Stimulated activated CD4-positive, alpha-beta T cell treated with anti-CD3 and anti-CD28 coated beads, Interleukin-1b, Interleukin-23, amount 100 ng/mL, for 1 hour (primary cell): ENCODE measurements around the gene DLG2.
"Not testable (repeated sequence)": the region's sequence is repeated elsewhere in the genome, so short reads cannot be mapped to it uniquely, and the experiment has no call there.

Experiments used
- DNase-seq, 2 donors: peaks; one replicate each; pipeline ENCODE4 v3.0.0-alpha.2; 2020; ENCODE audit warnings: low read depth in 2 of 2

Gene DLG2

GRCh38 chr11:83471831-83472727, 2155.1 kb downstream of the DLG2 start:
- DNase-seq = no peak

- no peak for DNase-seq
Observed at GRCh38 chr11:83467837-83468236, 2159.3 kb downstream of the DLG2 start.

DNA sequence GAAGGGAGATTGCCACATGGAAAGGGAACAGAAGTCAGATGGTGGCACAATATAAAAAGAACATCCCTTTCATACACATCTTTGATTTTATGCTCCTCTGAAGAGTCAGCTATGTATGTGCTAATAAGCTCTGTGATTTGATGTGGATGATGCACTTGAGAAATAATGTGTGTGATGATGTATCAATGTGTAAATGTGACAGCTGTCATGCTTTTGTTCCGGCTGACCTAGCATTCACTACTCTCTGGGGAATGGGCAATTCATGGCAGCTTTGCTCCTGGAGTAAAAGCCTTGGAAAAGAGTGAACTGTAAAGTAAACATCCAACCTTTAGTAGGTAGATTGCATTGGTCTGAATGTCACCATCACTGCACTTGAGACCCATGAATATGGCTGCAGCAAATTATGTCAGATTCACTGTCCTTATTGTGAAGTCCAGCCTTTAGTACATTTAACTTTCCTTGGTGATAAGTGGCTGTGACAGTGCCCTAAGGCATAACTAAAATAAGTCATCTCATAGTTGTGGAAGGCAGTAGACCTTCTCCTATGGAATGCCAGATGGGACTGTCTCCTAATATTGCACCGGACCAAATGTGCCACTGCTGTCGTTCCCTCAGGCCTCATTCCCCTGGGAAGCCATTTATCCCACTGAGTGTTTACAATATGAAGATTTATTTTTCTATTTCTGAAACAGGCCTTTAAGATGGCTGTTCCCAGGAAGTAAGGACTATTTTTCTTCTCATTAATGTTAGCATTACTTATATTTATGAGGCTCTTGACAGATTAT, 2162.8 kb downstream of the DLG2 start:
- DNase-seq = no peak

GRCh38 chr11:83459798-83460197, 2167.3 kb downstream of the DLG2 start:
- DNase-seq = no peak

DNA sequence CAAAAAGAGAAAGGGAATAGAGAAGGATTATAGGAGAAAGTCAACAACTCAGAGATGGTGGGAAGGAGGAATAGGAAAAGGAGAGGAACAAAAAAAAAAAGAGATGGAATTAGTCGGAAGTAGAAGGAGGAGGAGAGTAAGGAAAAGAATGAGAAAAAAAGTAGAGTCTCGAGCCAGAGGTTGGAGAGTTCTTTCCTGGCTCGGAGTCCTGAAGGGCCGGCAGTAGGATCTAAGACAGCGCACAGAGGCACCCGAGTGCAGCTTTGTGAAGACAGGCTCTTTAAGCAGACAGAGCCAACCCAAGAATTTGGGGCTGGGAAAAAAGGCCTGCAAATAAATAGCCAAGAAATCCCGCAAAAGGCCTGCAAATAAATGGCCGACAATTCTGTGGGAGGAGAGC, 2170.6 kb downstream of the DLG2 start:
- no peak for DNase-seq

DNA sequence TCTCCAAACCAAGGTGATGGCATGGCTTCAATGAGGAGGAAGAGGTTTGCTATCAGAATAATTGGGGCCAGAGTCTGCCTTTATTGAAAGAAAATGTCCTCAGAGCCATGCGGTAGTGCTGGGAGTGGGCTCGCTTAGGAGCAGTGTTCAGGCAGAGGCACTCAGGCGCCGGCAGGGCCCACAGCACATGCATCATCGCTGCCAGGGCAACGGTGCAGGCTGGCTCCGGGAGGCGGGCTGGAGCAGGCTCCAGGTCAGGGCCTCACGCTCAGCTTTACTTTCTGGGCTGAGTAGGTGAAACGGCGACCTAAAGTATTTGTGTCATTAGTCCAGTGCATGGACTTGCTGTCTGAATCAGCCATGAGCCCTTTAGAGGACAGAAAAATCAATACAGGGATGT, 2171.1 kb downstream of the DLG2 start:
- no peak for DNase-seq

DNA sequence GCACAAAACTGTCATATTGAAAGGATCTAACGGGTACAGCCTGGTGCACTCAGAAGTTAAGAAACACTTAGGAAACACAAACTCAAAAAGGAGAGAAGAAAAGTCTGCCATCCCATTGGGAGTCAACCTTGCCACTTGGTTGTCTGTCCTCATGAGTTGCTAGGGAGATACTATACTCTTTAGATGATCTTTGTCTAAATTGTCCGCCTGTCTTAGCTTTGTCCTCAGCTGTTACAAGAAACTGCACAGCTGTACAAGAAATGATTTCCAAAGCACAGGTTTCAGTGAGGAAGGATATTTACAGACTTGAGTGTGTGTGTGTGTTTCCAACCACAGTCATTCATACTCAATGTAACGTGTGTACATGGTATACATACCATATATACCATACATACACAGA, 2171.8 kb downstream of the DLG2 start:
- no peak for DNase-seq

- DNase-seq = no peak
Observed at GRCh38 chr11:83454674-83455073, 2172.5 kb downstream of the DLG2 start.

DNA sequence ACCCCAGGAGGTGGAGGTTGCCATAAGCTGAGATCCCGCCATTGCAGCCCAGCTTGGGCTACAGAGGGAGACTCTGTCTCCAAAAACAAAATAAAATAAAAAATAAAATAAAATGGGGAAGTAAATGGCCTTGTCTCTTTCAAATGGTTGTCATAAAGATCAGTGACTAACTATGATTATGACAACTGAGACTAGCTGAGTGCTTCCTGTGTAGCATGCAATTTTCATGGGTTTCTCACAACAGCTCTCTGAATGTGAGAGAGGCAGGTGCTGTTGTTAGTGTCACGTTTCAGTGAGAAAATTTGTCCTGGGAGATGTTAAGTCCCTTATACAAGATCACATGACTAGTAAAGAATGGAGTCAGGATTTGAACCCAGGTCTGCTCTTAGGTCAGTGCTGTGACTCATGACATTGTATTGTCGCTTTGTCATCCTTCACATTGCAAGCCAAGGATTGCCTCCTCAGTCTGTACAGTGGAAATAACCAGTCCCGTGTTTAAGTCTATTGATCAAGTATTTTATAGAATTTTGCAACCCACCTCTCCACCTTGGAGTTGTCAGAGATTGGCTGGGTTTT, 2177.7 kb downstream of the DLG2 start:
- DNase-seq = no peak

DNA sequence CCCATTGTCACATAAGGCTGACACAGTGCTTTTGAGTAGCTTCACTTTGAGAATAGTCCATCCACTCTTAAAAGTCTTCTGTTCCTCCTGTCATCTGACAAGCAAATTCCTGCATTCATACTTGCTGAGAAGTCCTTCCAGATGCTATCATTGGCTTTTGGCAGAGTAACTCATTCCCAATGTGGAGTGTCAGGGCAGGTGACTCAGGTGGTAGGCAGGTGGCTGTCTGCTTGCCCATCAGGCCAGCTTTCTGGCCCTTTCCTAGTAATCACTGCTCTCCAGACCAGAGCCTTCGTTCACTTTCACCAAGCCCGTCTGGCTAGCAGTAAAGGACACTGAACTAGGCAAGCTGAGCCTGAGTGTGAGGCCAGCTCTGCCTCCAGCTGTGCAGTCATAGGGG, 2178.5 kb downstream of the DLG2 start:
- DNase-seq = no peak

DNA sequence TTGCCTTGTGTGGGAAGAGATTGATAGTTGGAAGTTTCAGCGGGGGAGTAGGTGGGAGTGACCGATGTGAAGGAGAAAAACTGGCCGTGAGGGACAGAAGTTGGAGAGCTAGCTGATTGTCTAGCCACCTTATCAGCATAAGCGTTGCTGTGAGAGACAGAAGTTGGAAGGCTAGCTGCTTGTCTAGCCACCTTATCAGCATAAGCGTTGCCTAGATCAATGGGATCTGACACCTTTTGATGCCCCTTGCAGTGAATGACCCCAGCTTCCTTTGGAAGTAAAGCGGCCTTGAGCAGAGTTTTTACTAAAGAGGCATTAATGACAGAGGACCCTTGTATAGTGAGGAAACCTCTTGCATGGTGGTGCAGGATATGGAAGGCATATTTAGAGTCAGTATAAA, 2183.3 kb downstream of the DLG2 start:
- not testable (repeated sequence) for DNase-seq

DNA sequence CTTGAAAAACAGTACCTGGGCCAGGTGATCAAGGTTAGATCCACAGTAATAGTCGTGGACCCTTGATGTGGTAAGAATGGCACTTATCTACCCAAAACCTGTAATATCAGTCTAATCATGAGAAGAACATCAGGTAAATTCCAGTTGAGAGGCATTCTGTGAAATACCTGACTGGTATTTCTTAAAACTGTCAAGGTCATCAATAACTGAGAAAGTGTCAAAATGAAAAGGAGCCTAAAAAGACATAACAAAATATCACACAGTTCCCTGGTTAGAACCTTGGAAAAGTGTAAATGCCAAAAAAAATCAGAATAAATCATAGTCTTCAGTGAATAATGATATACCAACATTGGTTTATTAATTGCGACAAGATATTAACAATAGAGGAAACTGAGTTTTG, 2185.5 kb downstream of the DLG2 start:
- DNase-seq = no peak

GRCh38 chr11:83441171-83441570, 2186.0 kb downstream of the DLG2 start:
- no peak for DNase-seq

- no peak for DNase-seq
Observed at GRCh38 chr11:83438438-83438837, 2188.7 kb downstream of the DLG2 start.

DNA sequence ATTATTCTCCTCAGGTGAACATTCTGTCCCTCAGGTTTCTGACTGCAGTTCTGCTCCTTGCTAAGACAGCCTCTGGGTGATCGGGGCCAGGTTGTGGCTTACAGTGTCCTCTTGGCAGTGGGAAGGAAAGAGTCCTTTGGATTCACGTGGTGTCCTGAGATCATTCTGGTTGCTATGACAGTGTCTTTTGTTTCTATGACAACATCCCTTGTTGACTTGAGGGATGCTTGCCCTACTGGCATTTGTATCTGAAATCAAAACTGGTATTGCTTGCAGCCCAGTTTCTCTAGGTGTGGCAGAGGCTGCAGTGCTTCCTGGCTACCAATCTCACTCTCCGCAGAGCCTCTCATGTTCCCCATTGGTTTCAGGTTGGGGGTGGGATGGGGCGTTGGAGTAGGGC, 2189.2 kb downstream of the DLG2 start:
- DNase-seq = no peak

- DNase-seq = no peak
Observed at GRCh38 chr11:83436855-83437254, 2190.3 kb downstream of the DLG2 start.

- not testable (repeated sequence) for DNase-seq
Observed at GRCh38 chr11:83434812-83435211, 2192.3 kb downstream of the DLG2 start.

GRCh38 chr11:83427943-83428342, 2199.2 kb downstream of the DLG2 start:
- DNase-seq = no peak

DNA sequence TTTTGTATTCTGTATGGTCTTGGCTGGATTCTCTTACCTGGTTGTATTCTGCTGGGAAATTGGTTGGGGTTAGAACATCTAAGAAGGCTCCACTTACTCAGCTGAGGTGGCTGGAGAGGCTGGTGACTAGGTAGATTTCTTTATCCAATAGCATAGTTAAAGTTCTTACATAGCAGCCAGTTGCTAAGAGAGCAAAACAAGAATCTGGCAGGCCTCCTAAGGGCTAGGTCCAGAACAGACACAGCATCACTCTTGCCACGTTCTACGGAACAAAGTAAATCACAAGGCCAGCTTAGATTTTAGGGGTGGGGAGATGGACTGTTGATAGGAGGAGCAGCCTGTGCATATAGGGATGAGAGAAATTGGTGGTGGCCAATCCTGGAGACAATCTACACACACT, 2199.6 kb downstream of the DLG2 start:
- no peak for DNase-seq

DNA sequence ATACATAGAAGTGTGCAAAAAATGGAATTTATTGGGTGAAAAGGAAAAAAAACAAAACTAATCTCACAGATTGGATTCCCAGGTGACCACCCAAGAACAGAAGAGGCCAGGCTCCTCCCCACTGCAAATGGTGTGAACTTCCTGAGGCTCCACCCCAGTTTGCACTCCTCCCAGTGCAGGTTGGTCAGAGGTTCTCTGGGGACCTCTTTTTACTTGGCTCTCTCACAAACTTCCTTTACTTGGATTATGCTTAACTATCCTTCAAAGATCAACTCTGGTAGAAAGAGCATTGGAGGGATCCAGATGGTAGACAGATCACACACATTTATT, 2202.0 kb downstream of the DLG2 start:
- DNase-seq = no peak

GRCh38 chr11:83424376-83425136, 2202.6 kb downstream of the DLG2 start:
- DNase-seq = no peak

- DNase-seq = not testable (repeated sequence)
Observed at GRCh38 chr11:83422641-83423040, 2204.5 kb downstream of the DLG2 start.
